Endothelial cell (in vitro differentiated cells): ENCODE data around the gene RWDD4. TPM values are rescaled to one million over a fixed set of nuclear protein-coding genes. Genes with fewer than 3 reads are reported as not detected.
A peak's percentile ranks its signal among the peaks of the same experiment; 100 is the strongest.

Experiments
- DNase-seq: peaks from one replicate; pipeline ENCODE4 v3.0.0; 2021; ENCODE audit warnings: low spot score
- H3K27ac Mint-ChIP-seq: one replicate; pipeline ENCODE4 v1.8.0; 2021; ENCODE audit warnings: mixed read lengths, inconsistent platforms; ENCODE audit not compliant: unreplicated experiment
- H3K27me3 Mint-ChIP-seq: one replicate; pipeline ENCODE4 v1.8.0; 2021; ENCODE audit warnings: mild to moderate bottlenecking, moderate library complexity, mixed read lengths, inconsistent platforms; ENCODE audit not compliant: unreplicated experiment
- H3K36me3 Mint-ChIP-seq: one replicate; pipeline ENCODE4 v1.8.0; 2021; ENCODE audit warnings: mild to moderate bottlenecking, low read depth, mixed read lengths, inconsistent platforms; ENCODE audit not compliant: unreplicated experiment
- H3K4me1 Mint-ChIP-seq: one replicate; pipeline ENCODE4 v1.8.0; 2021; ENCODE audit warnings: mild to moderate bottlenecking, mixed read lengths, inconsistent platforms; ENCODE audit not compliant: unreplicated experiment
- H3K4me3 Mint-ChIP-seq: one replicate; pipeline ENCODE4 v1.8.0; 2021; ENCODE audit warnings: mild to moderate bottlenecking, mixed read lengths, inconsistent platforms; ENCODE audit not compliant: unreplicated experiment
- H3K9me3 Mint-ChIP-seq: one replicate; pipeline ENCODE4 v1.8.0; 2021; ENCODE audit warnings: mixed read lengths, inconsistent platforms; ENCODE audit not compliant: unreplicated experiment
- total RNA-seq: library from RNA; stranded (reverse); fragmentation: NEBNext Ultra II Directional; extraction: Animal tissue kit (Norgen Biotek cat#: 25700); gene quantifications from one replicate; pipeline ENCODE4 v1.2.1, GENCODE V29; 2021; ENCODE audit not compliant: unreplicated experiment
- TF ChIP-seq, protein P1 (sequence below): fragments of 200-600 bp; sonication (generic); IDR thresholded peaks from one replicate; pipeline ENCODE4 v1.5.0; 2021; ENCODE audit warnings: antibody characterized with exemption; ENCODE audit not compliant: unreplicated experiment

RWDD4 gene
- total RNA-seq, 1 donor from 2014 or later: 13.1 TPM

GRCh38 chr4:183637461-183637860 lies 21.5 kb downstream of the RWDD4 start:
- Mint-ChIP-seq H3K27ac (peak overlapping the region; percentile 67), H3K27me3 (peaks cover 8% of the 10 kb centered on the region), H3K36me3 (no peaks in the 10 kb centered on the region), H3K4me1 (peaks cover 28% of the 10 kb centered on the region), H3K9me3 (no peaks in the 10 kb centered on the region), H3K4me3 (no peak overlapping the region)
- DNase-seq: no peak
- TF ChIP-seq, protein P1, sequence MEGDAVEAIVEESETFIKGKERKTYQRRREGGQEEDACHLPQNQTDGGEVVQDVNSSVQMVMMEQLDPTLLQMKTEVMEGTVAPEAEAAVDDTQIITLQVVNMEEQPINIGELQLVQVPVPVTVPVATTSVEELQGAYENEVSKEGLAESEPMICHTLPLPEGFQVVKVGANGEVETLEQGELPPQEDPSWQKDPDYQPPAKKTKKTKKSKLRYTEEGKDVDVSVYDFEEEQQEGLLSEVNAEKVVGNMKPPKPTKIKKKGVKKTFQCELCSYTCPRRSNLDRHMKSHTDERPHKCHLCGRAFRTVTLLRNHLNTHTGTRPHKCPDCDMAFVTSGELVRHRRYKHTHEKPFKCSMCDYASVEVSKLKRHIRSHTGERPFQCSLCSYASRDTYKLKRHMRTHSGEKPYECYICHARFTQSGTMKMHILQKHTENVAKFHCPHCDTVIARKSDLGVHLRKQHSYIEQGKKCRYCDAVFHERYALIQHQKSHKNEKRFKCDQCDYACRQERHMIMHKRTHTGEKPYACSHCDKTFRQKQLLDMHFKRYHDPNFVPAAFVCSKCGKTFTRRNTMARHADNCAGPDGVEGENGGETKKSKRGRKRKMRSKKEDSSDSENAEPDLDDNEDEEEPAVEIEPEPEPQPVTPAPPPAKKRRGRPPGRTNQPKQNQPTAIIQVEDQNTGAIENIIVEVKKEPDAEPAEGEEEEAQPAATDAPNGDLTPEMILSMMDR: no peak

DNA sequence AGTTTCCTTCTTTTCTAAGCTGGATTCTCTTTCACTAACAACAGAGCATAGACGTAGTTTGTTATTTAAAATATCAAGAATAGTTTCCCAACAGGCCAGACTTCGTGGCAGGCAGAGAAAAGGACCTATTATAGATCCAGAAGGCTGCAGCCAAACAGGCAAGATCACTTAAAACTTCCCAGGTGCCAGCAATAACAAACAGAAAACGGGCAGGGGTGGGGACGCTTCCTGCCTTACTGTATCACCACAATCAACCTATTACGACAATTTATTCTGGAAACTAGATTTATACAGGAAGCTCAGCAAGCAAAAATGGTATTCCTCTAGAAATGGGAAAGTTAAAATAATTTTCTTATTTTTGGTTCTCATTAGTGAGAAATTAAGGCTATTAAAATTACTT lies 22.1 kb downstream of the RWDD4 start:
- H3K36me3 Mint-ChIP-seq: no peaks in the 10 kb centered on the region
- TF ChIP-seq, protein P1: no peak
- H3K4me1 Mint-ChIP-seq: peaks cover 28% of the 10 kb centered on the region
- H3K27me3 Mint-ChIP-seq: peaks cover 8% of the 10 kb centered on the region
- no peak for DNase-seq
- H3K4me3 Mint-ChIP-seq: no peak overlapping the region
- H3K27ac Mint-ChIP-seq: peak overlapping the region; percentile 80
- no peaks in the 10 kb centered on the region for H3K9me3 Mint-ChIP-seq

GRCh38 chr4:183636503-183636902 lies 22.5 kb downstream of the RWDD4 start:
- H3K4me1 Mint-ChIP-seq: peaks cover 28% of the 10 kb centered on the region
- H3K36me3 Mint-ChIP-seq: no peaks in the 10 kb centered on the region
- H3K27ac Mint-ChIP-seq: peak overlapping the region; percentile 80
- H3K27me3 Mint-ChIP-seq: peaks cover 8% of the 10 kb centered on the region
- TF ChIP-seq, protein P1: no peak
- H3K4me3 Mint-ChIP-seq: no peak overlapping the region
- DNase-seq: no peak
- H3K9me3 Mint-ChIP-seq: no peaks in the 10 kb centered on the region

- no peak for DNase-seq
- TF ChIP-seq, protein P1: no peak
- Mint-ChIP-seq H3K27ac (peak overlapping the region; percentile 97), H3K4me1 (peaks cover 28% of the 10 kb centered on the region), H3K9me3 (no peaks in the 10 kb centered on the region), H3K36me3 (no peaks in the 10 kb centered on the region), H3K27me3 (peaks cover 8% of the 10 kb centered on the region), H3K4me3 (no peak overlapping the region)
Observed at GRCh38 chr4:183635741-183636140, 23.2 kb downstream of the RWDD4 start.

DNA sequence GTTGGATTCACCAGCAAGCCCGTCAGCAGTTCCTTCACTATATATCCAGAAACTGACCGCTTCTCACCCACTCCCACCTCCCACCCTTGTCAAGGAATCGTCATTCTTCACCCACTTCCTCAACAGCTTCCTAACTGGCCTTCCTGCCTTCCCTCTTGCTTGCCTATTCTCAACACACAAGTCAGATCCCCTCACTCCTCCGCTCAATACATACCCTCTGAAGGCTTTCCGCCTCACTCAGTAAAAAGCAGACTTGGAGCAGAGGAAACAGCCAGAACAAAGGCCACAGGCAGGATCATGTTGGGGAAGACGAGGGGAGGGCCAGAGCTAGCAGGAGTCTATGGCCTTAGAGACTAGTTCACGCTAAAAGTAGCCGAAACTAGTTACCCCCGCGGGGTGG lies 23.7 kb downstream of the RWDD4 start:
- Mint-ChIP-seq H3K27ac (peak overlapping the region; percentile 97), H3K9me3 (no peaks in the 10 kb centered on the region)
- peak; percentile 59 for DNase-seq

More for the DNA sequence above, 23.7 kb downstream of the RWDD4 start:
- no peaks in the 10 kb centered on the region for H3K36me3 Mint-ChIP-seq
- TF ChIP-seq, protein P1: no peak
- peaks cover 28% of the 10 kb centered on the region for H3K4me1 Mint-ChIP-seq
- peaks cover 8% of the 10 kb centered on the region for H3K27me3 Mint-ChIP-seq
- H3K4me3 Mint-ChIP-seq: peak overlapping the region; percentile 24
